Keratinocyte (primary cell): ENCODE results near the gene ADIPOR2. TPM values are rescaled to one million over a fixed set of nuclear protein-coding genes. Genes with fewer than 3 reads are reported as not detected.

Experiments used
- DNase-seq: peaks from one replicate; pipeline ENCODE4 v3.0.0-alpha.2; 2011; ENCODE audit warnings: low read depth, missing footprints, low spot score
- FAIRE-seq: peaks from 2 replicates; lab custom pipeline; 2011; peaks lifted over from hg19 to GRCh38; lab: Jason Lieb, UNC
- H2AFZ ChIP-seq: 2 replicates; pipeline ENCODE4 v1.6.0; 2012; ENCODE audit warnings: low read length, control low read depth, inconsistent platforms; ENCODE audit not compliant: control insufficient read depth
- H3K27ac ChIP-seq: 2 replicates; pipeline ENCODE4 v1.5.1; 2011; ENCODE audit warnings: low read length; ENCODE audit not compliant: control insufficient read depth, insufficient read depth
- H3K27me3 ChIP-seq: 3 replicates; pipeline ENCODE4 v1.6.0; 2011; ENCODE audit warnings: low read length; ENCODE audit not compliant: control insufficient read depth, insufficient read depth; ENCODE audit errors: extremely low read depth
- H3K36me3 ChIP-seq, 2 experiments: 2 replicates in 1 of 2; 3 replicates in 1 of 2; pipeline ENCODE4 v1.5.1; 2011; ENCODE audit warnings: low read length in 2 of 2, mild to moderate bottlenecking in 1 of 2; ENCODE audit not compliant: control insufficient read depth in 2 of 2, insufficient read depth in 2 of 2; ENCODE audit errors: extremely low read depth in 1 of 2
- H3K4me1 ChIP-seq: 3 replicates; pipeline ENCODE4 v1.5.1; 2011; ENCODE audit warnings: low read length; ENCODE audit not compliant: control insufficient read depth, insufficient read depth; ENCODE audit errors: extremely low read depth
- H3K4me2 ChIP-seq: 3 replicates; pipeline ENCODE4 v1.6.0; 2011; ENCODE audit warnings: low read depth, low read length; ENCODE audit not compliant: control insufficient read depth, insufficient read depth; ENCODE audit errors: extremely low read depth
- H3K4me3 ChIP-seq, 3 experiments: fragments of 200-600 bp in 1 of 3; sonication (generic) in 1 of 3; 2 replicates in 2 of 3; 3 replicates in 1 of 3; pipeline ENCODE4 v1.5.1; 2011 to 2016; ENCODE audit warnings: low read length in 3 of 3, mild to moderate bottlenecking in 3 of 3, control low read depth in 2 of 3, inconsistent platforms in 1 of 3, low read depth in 1 of 3, mixed read lengths in 1 of 3, mixed run types in 1 of 3, moderate library complexity in 1 of 3; ENCODE audit not compliant: control insufficient read depth in 2 of 3, insufficient read depth in 2 of 3; ENCODE audit errors: extremely low read depth in 1 of 3
- H3K79me2 ChIP-seq: 2 replicates; pipeline ENCODE4 v1.6.0; 2012; ENCODE audit warnings: low read length; ENCODE audit not compliant: control insufficient read depth, insufficient read depth
- H3K9ac ChIP-seq: 3 replicates; pipeline ENCODE4 v1.6.0; 2011; ENCODE audit warnings: low read length; ENCODE audit not compliant: control insufficient read depth, insufficient read depth; ENCODE audit errors: extremely low read depth
- H3K9me1 ChIP-seq: 3 replicates; pipeline ENCODE4 v1.6.0; 2011; ENCODE audit warnings: low read length; ENCODE audit not compliant: control insufficient read depth, insufficient read depth; ENCODE audit errors: extremely low read depth
- H3K9me3 ChIP-seq: 2 replicates; pipeline ENCODE4 v1.5.1; 2012; ENCODE audit warnings: low read depth, low read length; ENCODE audit not compliant: control insufficient read depth
- H4K20me1 ChIP-seq: 3 replicates; pipeline ENCODE4 v1.6.0; 2011; ENCODE audit warnings: low read length; ENCODE audit not compliant: control insufficient read depth, insufficient read depth; ENCODE audit errors: extremely low read depth
- CTCF ChIP-seq, 3 experiments: IDR thresholded peaks in 1 of 3; conservative IDR thresholded peaks in 1 of 3; optimal IDR thresholded peaks in 1 of 3; 2 replicates in 2 of 3; 3 replicates in 1 of 3; pipeline versions ENCODE3 to v1.5.1; 2011; ENCODE audit warnings: low read length in 3 of 3, mild to moderate bottlenecking in 3 of 3, moderate library complexity in 2 of 3, control low read depth in 1 of 3, inconsistent platforms in 1 of 3; ENCODE audit not compliant: insufficient read depth in 2 of 3; ENCODE audit errors: extremely low read depth in 1 of 3
- EZH2 ChIP-seq: IDR thresholded peaks from one replicate; pipeline ENCODE4 v1.6.1; 2012; ENCODE audit warnings: inconsistent platforms, mild to moderate bottlenecking, low read length, moderate library complexity
- dilution Hi-C: fragments of 300-500 bp; cut with MboI; formaldehyde crosslinking; loops from one replicate; pipeline ENCODE4 v1.7.0; 2020; ENCODE audit warnings: low sequenced_read_pairs; ENCODE audit not compliant: extremely low pct_ligation_motif_present
- polyA plus RNA-seq, 5 experiments: library from polyadenylated mRNA; depleted of rRNA in 3 of 5; stranded (reverse) in 3 of 5; stranded (forward) in 1 of 5; unstranded in 1 of 5; fragments of >200 nt; gene quantifications; 1 replicate in 1 of 5; 2 replicates in 3 of 5; 3 replicates in 1 of 5; pipeline versions ENCODE4 v1.2.1 to v1.2.3, GENCODE V29; 2011 to 2012; ENCODE audit warnings: missing spikeins in 2 of 5, low read depth in 1 of 5, low replicate concordance in 1 of 5

ADIPOR2 gene
- polyA plus RNA-seq, 1 donor (not counting 4 experiments of a cell fraction or from before 2014, with no cell fraction given): 59.4 TPM

GRCh38 chr12:1750300-1750699 lies 59.4 kb downstream of the ADIPOR2 start:
- Histone ChIP-seq H3K9ac (no peak overlapping the region), H4K20me1 (no peaks in the 10 kb centered on the region), H3K4me2 (no peak overlapping the region), H3K4me1 (no peaks in the 10 kb centered on the region), H3K9me3 (no peaks in the 10 kb centered on the region), H3K27ac (no peak overlapping the region), H3K36me3 (peaks cover 2 to 8% of the 10 kb centered on the region in 2 experiments), H2AFZ (no peak overlapping the region), H3K27me3 (no peaks in the 10 kb centered on the region), H3K4me3 (no peak overlapping the region), H3K79me2 (peaks cover 50% of the 10 kb centered on the region), H3K9me1 (no peaks in the 10 kb centered on the region)
- DNase-seq (no peak), FAIRE-seq (no peak)
- dilution Hi-C loops: no loop called here
- TF ChIP-seq EZH2: no peak
- TF ChIP-seq CTCF (optimal IDR thresholded peaks at IDR 0.05 in 1 of 3, IDR thresholded peaks at IDR 0.05 in 1 of 3, conservative IDR thresholded peaks at IDR 0.05 in 1 of 3; ENCODE audit: extremely low read depth in 1 of 3, insufficient read depth in 2 of 3, low read length in 3 of 3): no peak

GRCh38 chr12:1758376-1758775 lies 67.5 kb downstream of the ADIPOR2 start:
- DNase-seq (no peak), FAIRE-seq (no peak)
- Histone ChIP-seq H4K20me1 (no peaks in the 10 kb centered on the region), H3K9me1 (no peaks in the 10 kb centered on the region), H3K27ac (no peak overlapping the region), H3K4me1 (peaks cover 6% of the 10 kb centered on the region), H3K4me3 (no peak overlapping the region), H3K9ac (no peak overlapping the region), H3K9me3 (no peaks in the 10 kb centered on the region), H2AFZ (no peak overlapping the region), H3K79me2 (peaks cover 14% of the 10 kb centered on the region), H3K4me2 (no peak overlapping the region), H3K36me3 (peaks cover 4 to 8% of the 10 kb centered on the region in 2 experiments), H3K27me3 (no peaks in the 10 kb centered on the region)
- dilution Hi-C loops: no loop called here
- TF ChIP-seq EZH2: no peak
- TF ChIP-seq CTCF (optimal IDR thresholded peaks at IDR 0.05 in 1 of 3, IDR thresholded peaks at IDR 0.05 in 1 of 3, conservative IDR thresholded peaks at IDR 0.05 in 1 of 3; ENCODE audit: extremely low read depth in 1 of 3, insufficient read depth in 2 of 3, low read length in 3 of 3): no peak
